ENCODE data around the gene ADAP1. TPM values are rescaled to one million over a fixed set of nuclear protein-coding genes. Genes with fewer than 3 reads are reported as not detected.

Gene ADAP1
- total RNA-seq, 1 experiment from 2014 or later, result 8.3 TPM

DNA sequence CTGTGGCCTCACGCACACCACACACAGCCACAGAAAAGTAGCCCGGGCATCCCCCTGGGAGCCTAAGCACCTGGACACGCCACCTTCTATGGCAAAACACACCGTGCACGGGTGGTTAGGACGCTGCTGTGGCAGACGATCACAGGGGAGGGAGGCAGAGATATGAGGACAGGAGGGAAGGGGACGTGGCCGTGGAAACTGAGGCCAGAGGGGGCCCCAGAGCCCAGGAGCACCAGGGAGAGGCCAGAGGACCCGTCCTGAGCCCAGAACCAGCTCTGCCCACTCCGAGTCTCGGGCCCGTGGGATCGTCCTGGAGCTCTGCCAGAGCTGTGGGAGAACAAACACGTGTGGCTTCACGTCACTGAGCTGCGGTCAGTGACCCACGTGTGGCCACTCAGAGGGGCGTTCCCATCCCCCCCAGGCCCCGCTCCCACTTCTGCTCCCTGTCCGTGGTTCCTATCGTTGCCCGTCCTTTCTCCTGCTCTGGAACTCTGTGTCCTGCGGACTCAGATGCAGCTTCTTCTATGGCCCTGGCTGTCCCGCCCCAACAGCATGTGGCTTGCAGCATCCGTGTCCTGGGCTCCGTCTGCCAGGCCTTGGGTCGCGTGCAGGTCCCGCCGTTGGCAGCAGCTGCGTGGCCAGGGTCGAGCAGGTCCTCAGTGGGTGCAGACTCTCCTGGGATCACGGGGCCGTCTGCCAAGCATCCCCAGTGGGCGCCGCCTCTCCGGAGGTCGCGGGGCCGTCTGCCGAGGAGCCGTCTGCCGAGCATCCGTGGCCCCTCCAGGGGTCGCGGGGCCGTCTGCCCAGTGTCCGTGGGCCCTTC lies 47.1 kb downstream of the ADAP1 start:
- in situ Hi-C loops (cut with HindIII; ENCODE audit: low pct_unique_long_range_greater_than_20kb, low sequenced_read_pairs), result no loop called here
- DNase-seq (ENCODE audit: low read depth), result no peak

DNA sequence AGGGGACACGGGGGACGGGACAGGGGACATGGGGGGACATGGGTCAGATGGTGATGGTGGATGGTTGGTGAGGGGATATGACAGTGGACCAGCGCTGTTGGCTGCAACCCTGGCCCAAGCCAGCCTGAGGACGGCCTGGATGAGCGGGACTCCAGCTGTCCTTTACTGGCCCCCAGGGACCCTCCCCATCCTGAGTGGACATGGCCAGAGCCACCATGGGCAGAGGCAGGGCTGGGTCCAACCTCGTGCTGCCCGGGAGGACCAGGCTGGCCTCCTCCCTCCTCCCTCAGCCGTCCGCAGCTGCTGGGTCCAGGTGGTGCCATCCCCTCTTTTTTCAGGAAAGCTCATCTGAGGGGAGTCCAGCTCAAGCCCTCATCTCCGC lies 47.7 kb downstream of the ADAP1 start:
- in situ Hi-C loops (cut with HindIII; ENCODE audit: low pct_unique_long_range_greater_than_20kb, low sequenced_read_pairs), result no loop called here
- DNase-seq (ENCODE audit: low read depth), result no peak

DNA sequence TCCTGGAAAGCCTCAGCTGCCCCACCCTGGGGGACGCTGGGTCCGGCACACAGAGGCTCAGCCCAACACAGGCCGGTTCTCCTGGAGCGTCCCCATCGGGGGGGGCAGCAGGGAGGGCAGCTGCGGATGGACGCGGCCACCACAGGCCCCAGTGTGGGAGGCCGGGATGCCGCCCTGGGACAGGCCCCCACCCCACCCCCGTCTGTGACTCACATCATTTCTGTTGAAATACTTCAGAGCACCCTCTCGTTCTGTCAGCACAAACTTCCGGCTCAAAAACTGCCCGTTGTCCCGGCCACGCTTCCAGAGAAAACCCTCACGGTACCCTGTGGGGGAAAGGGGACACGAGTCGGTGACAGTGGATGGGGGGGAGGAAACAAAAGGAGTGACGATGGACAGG lies 49.6 kb downstream of the ADAP1 start:
- no peak for DNase-seq (ENCODE audit: low read depth)
- in situ Hi-C loops (cut with HindIII; ENCODE audit: low pct_unique_long_range_greater_than_20kb, low sequenced_read_pairs), result no loop called here

DNA sequence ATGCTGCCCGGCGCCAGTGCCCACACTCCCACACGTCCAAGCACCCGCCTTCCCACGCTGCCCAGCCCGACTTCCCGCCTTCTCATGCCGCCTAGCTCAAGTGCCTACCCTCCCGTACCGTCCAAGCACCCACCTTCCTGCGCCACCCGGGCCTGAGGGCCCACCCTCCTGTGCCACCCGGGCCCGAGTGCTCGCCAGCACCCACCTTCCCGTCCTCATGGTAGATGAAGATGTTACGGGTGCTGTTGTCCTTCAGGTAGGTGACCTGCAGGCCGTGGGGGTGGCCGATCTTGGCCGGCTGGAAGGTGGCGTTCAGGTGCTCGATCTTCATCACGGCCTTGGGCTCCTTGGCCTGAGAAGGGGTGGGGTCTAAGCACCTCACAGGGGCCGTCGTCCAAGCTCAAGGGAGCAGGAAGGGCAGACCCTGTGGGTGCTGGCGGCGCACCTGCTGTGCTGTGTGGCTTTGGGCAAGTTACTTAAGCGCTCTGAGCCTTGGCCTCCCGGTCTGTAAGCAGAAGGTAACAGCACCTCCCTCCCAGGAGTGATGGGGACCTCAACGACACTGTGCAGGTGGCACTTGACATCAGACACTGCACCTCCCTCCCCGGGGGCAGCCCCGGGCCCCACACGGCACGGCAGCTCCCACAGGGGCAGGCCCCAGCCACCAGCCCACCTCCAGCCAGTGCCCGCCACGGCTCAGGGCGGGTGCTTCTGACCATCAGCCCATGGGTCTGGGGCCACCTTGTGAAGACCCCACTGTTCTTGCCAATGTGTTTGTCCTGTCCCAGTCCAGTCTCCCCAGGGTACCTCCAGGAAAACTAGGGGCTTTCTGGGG lies 50.3 kb downstream of the ADAP1 start:
- in situ Hi-C loops (cut with HindIII; ENCODE audit: low pct_unique_long_range_greater_than_20kb, low sequenced_read_pairs), result no loop called here

GRCh38 chr7:902996-903395 lies 51.5 kb downstream of the ADAP1 start:
- in situ Hi-C loops (cut with HindIII; ENCODE audit: low pct_unique_long_range_greater_than_20kb, low sequenced_read_pairs), result no loop called here
- no peak for DNase-seq (ENCODE audit: low read depth)

More for the DNA sequence above, 50.3 kb downstream of the ADAP1 start:
- no peak for DNase-seq (ENCODE audit: low read depth)

DNA sequence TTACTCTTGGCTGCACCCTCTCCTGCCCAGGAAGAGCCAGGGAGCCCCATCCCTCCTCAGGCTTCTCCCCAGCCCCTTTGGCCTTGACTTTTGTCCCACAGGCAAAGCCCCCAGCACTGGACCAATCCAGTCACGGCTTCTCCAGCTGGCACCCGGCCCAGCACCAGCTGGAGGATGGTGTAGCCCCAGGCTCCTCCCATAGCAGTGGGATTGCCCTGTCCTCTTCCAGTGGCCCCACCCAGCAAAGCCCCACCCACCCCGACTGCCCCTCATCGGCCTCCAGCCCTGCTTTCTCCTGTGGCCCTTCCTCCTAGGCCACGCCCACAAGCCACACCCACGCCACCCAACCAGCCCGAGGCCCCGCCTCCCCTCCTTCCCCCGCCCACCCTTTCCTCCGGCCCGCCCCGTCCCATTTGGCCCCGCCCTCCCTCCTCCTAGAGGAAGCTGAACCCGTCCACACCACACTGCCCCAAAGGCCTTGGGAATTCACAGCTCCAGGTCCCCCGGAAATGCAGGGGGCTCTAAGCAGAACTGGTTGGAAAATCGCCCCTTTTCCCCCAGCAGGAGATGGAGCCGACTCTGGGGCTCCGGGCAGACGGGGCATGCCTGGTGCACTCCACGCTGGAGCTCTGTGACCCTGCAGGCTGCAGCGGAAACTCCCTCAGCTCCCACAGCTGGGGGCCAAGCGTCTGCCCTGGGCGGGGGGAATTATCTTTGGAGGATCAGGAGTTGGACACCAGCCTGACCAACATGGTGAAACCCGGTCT lies 52.9 kb downstream of the ADAP1 start:
- DNase-seq (ENCODE audit: low read depth), result peak; percentile 82
- in situ Hi-C loops (cut with HindIII; ENCODE audit: low pct_unique_long_range_greater_than_20kb, low sequenced_read_pairs), result no loop called here

- in situ Hi-C loops (cut with HindIII; ENCODE audit: low pct_unique_long_range_greater_than_20kb, low sequenced_read_pairs), result no loop called here
- DNase-seq (ENCODE audit: low read depth), result no peak
Measured at GRCh38 chr7:901041-901387, 53.5 kb downstream of the ADAP1 start.

GRCh38 chr7:900331-901040 lies 54.0 kb downstream of the ADAP1 start:
- in situ Hi-C loops (cut with HindIII; ENCODE audit: low pct_unique_long_range_greater_than_20kb, low sequenced_read_pairs), result no loop called here

GRCh38 chr7:899806-900205 lies 54.7 kb downstream of the ADAP1 start:
- DNase-seq (ENCODE audit: low read depth), result no peak
- in situ Hi-C loops (cut with HindIII; ENCODE audit: low pct_unique_long_range_greater_than_20kb, low sequenced_read_pairs), result no loop called here

More at GRCh38 chr7:900331-901040, 54.0 kb downstream of the ADAP1 start:
- DNase-seq (ENCODE audit: low read depth), result no peak

GRCh38 chr7:898855-899681 lies 55.4 kb downstream of the ADAP1 start:
- in situ Hi-C loops (cut with HindIII; ENCODE audit: low pct_unique_long_range_greater_than_20kb, low sequenced_read_pairs), result no loop called here
- no peak for DNase-seq (ENCODE audit: low read depth)

- DNase-seq (ENCODE audit: low read depth), result no peak
- in situ Hi-C loops (cut with HindIII; ENCODE audit: low pct_unique_long_range_greater_than_20kb, low sequenced_read_pairs), result no loop called here
Measured at GRCh38 chr7:898460-898854, 56.0 kb downstream of the ADAP1 start.

DNA sequence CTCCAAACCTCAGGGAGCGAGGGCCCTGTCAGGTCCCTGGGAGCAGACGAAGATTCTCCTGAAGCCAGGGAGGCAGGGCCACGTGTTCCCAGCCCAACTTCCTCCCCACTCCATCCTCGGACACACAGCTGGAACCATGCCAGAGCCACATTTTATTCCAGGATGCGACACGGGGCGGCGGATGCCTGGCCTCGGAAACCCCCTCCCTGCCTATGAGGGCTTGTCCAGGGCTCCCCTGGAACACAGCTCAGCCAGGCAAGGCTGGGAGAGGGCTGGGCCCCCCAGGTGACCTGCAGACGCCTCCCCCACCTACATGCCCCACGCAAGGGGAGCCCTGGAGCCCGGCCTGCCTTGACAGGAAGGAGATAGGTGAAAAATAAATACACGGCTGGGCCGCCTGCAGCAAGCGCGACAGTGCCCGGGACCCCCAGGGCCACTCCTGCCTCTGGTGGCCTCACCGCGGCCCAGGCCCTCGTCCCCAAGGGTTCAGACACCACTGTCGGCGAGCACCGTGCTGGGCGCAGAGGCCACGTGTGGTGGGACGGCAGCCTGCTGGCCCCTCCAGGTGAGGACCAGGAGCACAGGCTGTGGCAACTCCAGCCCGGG lies 56.6 kb downstream of the ADAP1 start:
- DNase-seq (ENCODE audit: low read depth), result peak; percentile 22
- in situ Hi-C loops (cut with HindIII; ENCODE audit: low pct_unique_long_range_greater_than_20kb, low sequenced_read_pairs), result no loop called here

DNA sequence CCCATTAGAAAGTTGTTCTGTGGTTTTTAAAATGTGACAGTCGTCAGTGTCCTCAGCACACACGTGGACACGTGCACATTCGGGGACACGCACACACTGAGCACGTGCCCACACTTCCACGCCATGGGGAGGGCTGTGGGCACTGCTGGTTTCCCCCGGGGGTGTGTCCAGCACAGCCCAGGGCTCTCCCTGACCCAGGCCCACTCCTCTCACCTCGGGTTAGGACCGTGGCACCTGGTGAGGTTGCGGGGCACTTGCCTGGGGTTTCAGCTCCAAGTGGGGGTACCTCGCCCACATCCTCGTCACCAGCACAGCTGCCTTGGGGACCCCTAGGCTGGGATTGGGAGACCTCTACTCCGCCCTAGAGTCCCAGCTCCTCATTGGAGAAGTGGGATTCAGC lies 57.4 kb downstream of the ADAP1 start:
- DNase-seq (ENCODE audit: low read depth), result no peak
- in situ Hi-C loops (cut with HindIII; ENCODE audit: low pct_unique_long_range_greater_than_20kb, low sequenced_read_pairs), result no loop called here

GRCh38 chr7:896346-897075 lies 58.0 kb downstream of the ADAP1 start:
- in situ Hi-C loops (cut with HindIII; ENCODE audit: low pct_unique_long_range_greater_than_20kb, low sequenced_read_pairs), result no loop called here
- DNase-seq (ENCODE audit: low read depth), result no peak

GRCh38 chr7:895451-896052 lies 58.9 kb downstream of the ADAP1 start:
- no peak for DNase-seq (ENCODE audit: low read depth)
- in situ Hi-C loops (cut with HindIII; ENCODE audit: low pct_unique_long_range_greater_than_20kb, low sequenced_read_pairs), result no loop called here

DNA sequence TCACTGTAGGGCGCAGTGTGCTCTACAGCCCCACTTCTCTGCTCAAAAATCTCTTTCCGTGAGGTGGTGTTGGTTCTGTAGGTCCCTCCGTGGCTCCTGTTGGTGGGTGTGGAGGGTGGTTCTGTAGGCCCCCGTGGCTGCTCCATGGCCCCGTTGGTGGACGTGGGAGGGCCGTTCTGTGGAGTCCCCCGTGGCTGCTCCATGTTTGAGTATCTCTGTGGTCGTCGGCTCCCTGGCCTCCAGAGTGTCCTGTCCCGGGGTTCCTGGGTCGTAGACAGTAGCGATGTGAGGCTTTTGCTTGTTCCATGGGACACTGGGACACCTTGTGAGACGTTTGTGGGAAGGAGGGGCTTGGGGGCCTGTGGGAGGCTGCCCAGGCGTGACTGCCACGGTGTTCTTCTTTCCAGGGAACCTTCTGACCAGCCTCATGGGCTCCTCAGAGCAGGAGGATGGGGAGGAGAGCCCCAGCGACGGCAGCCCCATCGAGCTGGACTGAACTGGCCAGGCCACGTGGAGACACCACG lies 59.5 kb downstream of the ADAP1 start:
- DNase-seq (ENCODE audit: low read depth), result no peak
- in situ Hi-C loops (cut with HindIII; ENCODE audit: low pct_unique_long_range_greater_than_20kb, low sequenced_read_pairs), result no loop called here

All from Caki2 (cell line).